ENCODE data around the gene CEP192.

Gene CEP192

GRCh38 chr18:13067966-13068365 lies 76.8 kb downstream of the CEP192 start:
- H3K9me3 ChIP-seq (ENCODE audit: control insufficient read depth, insufficient read depth, low read depth, low read length): no peaks in the 10 kb centered on the region
- peaks cover 55 to 61% of the 10 kb centered on the region in 2 experiments for H3K36me3 ChIP-seq (ENCODE audit: control insufficient read depth in 2 of 2, insufficient read depth in 1 of 2, low read length in 2 of 2)
- CTCF ChIA-PET: no interaction called here
- no peaks in the 10 kb centered on the region for H3K4me1 ChIP-seq (ENCODE audit: control insufficient read depth, insufficient read depth, low read length)
- H3K4me3 ChIP-seq (ENCODE audit: low read depth, low read length): no peak overlapping the region
- POLR2A ChIA-PET: no interaction called here
- TF ChIP-seq FEZF1 (tag by site-specific recombination; IDR thresholded peaks at IDR 0.05) (no peak), KLF17 (tag by site-specific recombination; IDR thresholded peaks at IDR 0.05) (no peak), ZNF571 (tag by site-specific recombination; IDR thresholded peaks at IDR 0.05) (no peak), ZEB2 (tag by site-specific recombination; IDR thresholded peaks at IDR 0.05) (no peak), ZNF148 (tag by site-specific recombination; IDR thresholded peaks at IDR 0.05; ENCODE audit: borderline replicate concordance) (no peak), ZNF76 (tag by site-specific recombination; IDR thresholded peaks at IDR 0.05; ENCODE audit: borderline replicate concordance, low read depth) (no peak), ZNF394 (tag by site-specific recombination; IDR thresholded peaks at IDR 0.05; ENCODE audit: borderline replicate concordance) (no peak), ZBTB48 (tag by site-specific recombination; IDR thresholded peaks at IDR 0.05) (no peak), ZNF561 (tag by site-specific recombination; IDR thresholded peaks at IDR 0.05; ENCODE audit: borderline replicate concordance) (no peak), ZNF549 (tag by site-specific recombination; IDR thresholded peaks at IDR 0.05) (no peak)
- H3K27ac ChIP-seq (ENCODE audit: extremely low read depth, low read depth, low read length): no peak overlapping the region

GRCh38 chr18:13070460-13070859 lies 79.3 kb downstream of the CEP192 start:
- TF ChIP-seq BCL6B (tag by site-specific recombination; IDR thresholded peaks at IDR 0.05) (no peak), ZSCAN5A (tag by site-specific recombination; IDR thresholded peaks at IDR 0.05) (no peak), ZSCAN23 (tag by site-specific recombination; IDR thresholded peaks at IDR 0.05) (no peak), ZBTB8A (tag by site-specific recombination; IDR thresholded peaks at IDR 0.05) (no peak), ZBTB10 (tag by site-specific recombination; IDR thresholded peaks at IDR 0.05) (no peak), ZNF518A (tag by site-specific recombination; conservative IDR thresholded peaks at IDR 0.05; ENCODE audit: low read depth) (no peak), ZNF239 (tag by site-specific recombination; IDR thresholded peaks at IDR 0.05) (no peak)
- Histone ChIP-seq H3K27ac (ENCODE audit: extremely low read depth, low read depth, low read length) (no peak overlapping the region), H3K4me1 (ENCODE audit: control insufficient read depth, insufficient read depth, low read length) (no peaks in the 10 kb centered on the region), H3K9me3 (ENCODE audit: control insufficient read depth, insufficient read depth, low read depth, low read length) (no peaks in the 10 kb centered on the region), H3K36me3 (ENCODE audit: control insufficient read depth in 2 of 2, insufficient read depth in 1 of 2, low read length in 2 of 2) (peaks cover 60 to 79% of the 10 kb centered on the region in 2 experiments), H3K4me3 (ENCODE audit: low read depth, low read length) (no peak overlapping the region)
- ChIA-PET POLR2A (no interaction called here), CTCF (no interaction called here)
